Effector memory CD4-positive, alpha-beta T cell (primary cell): ENCODE data around the gene DCBLD2.

Experiments
- DNase-seq, 3 donors: peaks; one replicate each; pipeline ENCODE4 v3.0.0-alpha.2; 2020
- H3K27ac ChIP-seq: 2 replicates; pipeline ENCODE4 v1.7.0; 2013; ENCODE audit warnings: mild to moderate bottlenecking, low read length, moderate library complexity; ENCODE audit not compliant: insufficient read depth, poor library complexity, severe bottlenecking
- H3K27me3 ChIP-seq: replicated peaks from 2 replicates; pipeline ENCODE4 v1.7.0; 2013; ENCODE audit warnings: mild to moderate bottlenecking, low read length; ENCODE audit not compliant: insufficient read depth, control insufficient read depth, poor library complexity, severe bottlenecking
- H3K36me3 ChIP-seq: 2 replicates; pipeline ENCODE4 v1.7.0; 2013; ENCODE audit warnings: mild to moderate bottlenecking, low read length, moderate library complexity; ENCODE audit not compliant: control insufficient read depth, insufficient read depth
- H3K4me1 ChIP-seq: 2 replicates; pipeline ENCODE4 v1.7.0; 2013; ENCODE audit warnings: low read length, mild to moderate bottlenecking; ENCODE audit not compliant: control insufficient read depth, insufficient read depth, poor library complexity, severe bottlenecking
- H3K4me3 ChIP-seq: 2 replicates; pipeline ENCODE4 v1.7.0; 2013; ENCODE audit warnings: low read length, low read depth, mild to moderate bottlenecking; ENCODE audit not compliant: insufficient read depth, poor library complexity, severe bottlenecking
- H3K9me3 ChIP-seq: 2 replicates; pipeline ENCODE4 v1.7.0; 2013; ENCODE audit warnings: mild to moderate bottlenecking, low read length, moderate library complexity; ENCODE audit not compliant: control insufficient read depth
- total RNA-seq, 3 donors: gene quantifications; one replicate each; lab custom pipeline; 2026; lab: John Stamatoyannopoulos, UW

DCBLD2 gene, protein sequence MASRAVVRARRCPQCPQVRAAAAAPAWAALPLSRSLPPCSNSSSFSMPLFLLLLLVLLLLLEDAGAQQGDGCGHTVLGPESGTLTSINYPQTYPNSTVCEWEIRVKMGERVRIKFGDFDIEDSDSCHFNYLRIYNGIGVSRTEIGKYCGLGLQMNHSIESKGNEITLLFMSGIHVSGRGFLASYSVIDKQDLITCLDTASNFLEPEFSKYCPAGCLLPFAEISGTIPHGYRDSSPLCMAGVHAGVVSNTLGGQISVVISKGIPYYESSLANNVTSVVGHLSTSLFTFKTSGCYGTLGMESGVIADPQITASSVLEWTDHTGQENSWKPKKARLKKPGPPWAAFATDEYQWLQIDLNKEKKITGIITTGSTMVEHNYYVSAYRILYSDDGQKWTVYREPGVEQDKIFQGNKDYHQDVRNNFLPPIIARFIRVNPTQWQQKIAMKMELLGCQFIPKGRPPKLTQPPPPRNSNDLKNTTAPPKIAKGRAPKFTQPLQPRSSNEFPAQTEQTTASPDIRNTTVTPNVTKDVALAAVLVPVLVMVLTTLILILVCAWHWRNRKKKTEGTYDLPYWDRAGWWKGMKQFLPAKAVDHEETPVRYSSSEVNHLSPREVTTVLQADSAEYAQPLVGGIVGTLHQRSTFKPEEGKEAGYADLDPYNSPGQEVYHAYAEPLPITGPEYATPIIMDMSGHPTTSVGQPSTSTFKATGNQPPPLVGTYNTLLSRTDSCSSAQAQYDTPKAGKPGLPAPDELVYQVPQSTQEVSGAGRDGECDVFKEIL
- 0.58 to 1.2 (median 0.87) reads per million in 3 donors for total RNA-seq

GRCh38 chr3:98901392-98902350 is at the start of gene DCBLD2:
TSS of gene DCBLD2 (minus strand) at chr3:98901695. CDS start at chr3:98901326, 369 bp downstream.
- Histone ChIP-seq H3K9me3 (no peaks in the 10 kb centered on the region), H3K27ac (peak within 1 kb of the TSS; percentile 16), H3K36me3 (no peaks in the 10 kb centered on the region), H3K4me1 (no peaks in the 10 kb centered on the region), H3K4me3 (peak within 1 kb of the TSS; percentile 66), H3K27me3 (peaks cover 4% of the 10 kb centered on the region)
- DNase-seq, result peak; percentile 66 to 83 (median 75)

GRCh38 chr3:98945666-98946065 is 44.2 kb upstream of the DCBLD2 start:
- no peak for DNase-seq
- Histone ChIP-seq H3K27me3 (no peaks in the 10 kb centered on the region), H3K4me1 (no peaks in the 10 kb centered on the region), H3K36me3 (no peaks in the 10 kb centered on the region), H3K9me3 (no peaks in the 10 kb centered on the region), H3K4me3 (no peak overlapping the region), H3K27ac (no peak overlapping the region)

DNA sequence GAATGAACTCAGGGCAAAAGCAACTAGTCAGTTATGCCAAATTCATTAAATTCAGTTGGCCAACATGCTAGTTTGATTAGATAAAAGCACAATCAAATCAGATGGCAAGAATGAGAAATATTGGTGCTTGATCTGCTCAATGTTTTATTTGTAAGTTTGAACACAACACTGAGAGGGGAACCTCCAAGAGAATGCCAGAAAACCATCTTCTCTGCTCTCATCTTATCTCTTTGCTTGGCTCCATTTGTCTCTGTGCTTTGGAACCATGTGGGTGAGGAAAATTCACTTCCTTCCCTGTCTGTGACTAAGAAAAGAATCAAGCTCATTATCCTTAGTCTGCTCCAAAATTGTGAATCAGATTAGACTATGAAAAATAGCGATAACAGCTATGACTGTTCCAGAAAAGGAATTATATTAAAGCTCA is 43.6 kb upstream of the DCBLD2 start:
- Histone ChIP-seq H3K36me3 (no peaks in the 10 kb centered on the region), H3K4me1 (no peaks in the 10 kb centered on the region), H3K4me3 (no peak overlapping the region), H3K27me3 (no peaks in the 10 kb centered on the region), H3K9me3 (no peaks in the 10 kb centered on the region), H3K27ac (no peak overlapping the region)
- no peak for DNase-seq

DNA sequence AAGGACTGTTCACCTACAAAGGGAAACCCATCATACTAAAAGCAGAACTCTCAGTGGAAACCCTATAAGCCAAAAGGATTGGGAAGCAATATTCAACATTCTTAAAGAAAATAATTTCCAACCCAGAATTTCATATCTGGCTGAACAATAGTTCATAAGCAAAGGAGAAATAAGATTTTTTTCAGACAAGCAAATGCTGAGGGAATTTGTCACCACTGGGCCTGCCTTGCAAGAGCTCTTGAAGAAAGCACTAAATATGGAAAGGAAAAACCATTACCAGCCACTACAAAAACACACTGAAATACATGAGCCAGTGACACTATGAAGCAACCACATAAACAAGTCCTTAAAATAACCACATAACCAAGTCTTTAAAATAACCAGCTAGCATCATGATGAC is 28.9 kb upstream of the DCBLD2 start:
- no peak for DNase-seq
- Histone ChIP-seq H3K27me3 (no peaks in the 10 kb centered on the region), H3K27ac (no peak overlapping the region), H3K36me3 (no peaks in the 10 kb centered on the region), H3K9me3 (no peaks in the 10 kb centered on the region), H3K4me1 (no peaks in the 10 kb centered on the region), H3K4me3 (no peak overlapping the region)

GRCh38 chr3:98921957-98922356 is 20.5 kb upstream of the DCBLD2 start:
- H3K27me3 ChIP-seq, result no peaks in the 10 kb centered on the region
- H3K9me3 ChIP-seq, result no peaks in the 10 kb centered on the region
- H3K4me1 ChIP-seq, result no peaks in the 10 kb centered on the region
- H3K4me3 ChIP-seq, result no peak overlapping the region
- DNase-seq, result no peak
- no peak overlapping the region for H3K27ac ChIP-seq
- H3K36me3 ChIP-seq, result no peaks in the 10 kb centered on the region

DNA sequence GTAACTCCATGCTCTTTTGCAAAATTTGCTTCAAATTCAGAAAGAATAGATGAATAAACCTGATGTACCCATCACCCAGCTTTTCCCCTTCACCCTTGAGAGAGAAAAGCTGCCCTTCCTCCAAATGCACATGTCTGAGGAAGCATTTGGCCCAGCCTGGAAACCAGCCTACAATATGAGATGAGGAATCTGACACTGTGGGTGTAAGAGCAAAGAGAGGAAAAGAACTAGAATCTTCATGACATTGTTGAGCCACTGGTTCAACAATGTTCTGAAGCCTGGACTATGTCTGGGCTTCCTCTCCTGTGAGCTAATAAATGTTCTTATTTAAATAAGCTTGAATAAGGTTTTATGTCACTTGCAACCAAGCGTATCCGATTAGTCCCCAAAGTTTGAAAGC is 18.7 kb upstream of the DCBLD2 start:
- Histone ChIP-seq H3K27ac (no peak overlapping the region), H3K4me1 (no peaks in the 10 kb centered on the region), H3K4me3 (no peak overlapping the region), H3K27me3 (no peaks in the 10 kb centered on the region), H3K36me3 (no peaks in the 10 kb centered on the region), H3K9me3 (no peaks in the 10 kb centered on the region)
- DNase-seq, result no peak

DNA sequence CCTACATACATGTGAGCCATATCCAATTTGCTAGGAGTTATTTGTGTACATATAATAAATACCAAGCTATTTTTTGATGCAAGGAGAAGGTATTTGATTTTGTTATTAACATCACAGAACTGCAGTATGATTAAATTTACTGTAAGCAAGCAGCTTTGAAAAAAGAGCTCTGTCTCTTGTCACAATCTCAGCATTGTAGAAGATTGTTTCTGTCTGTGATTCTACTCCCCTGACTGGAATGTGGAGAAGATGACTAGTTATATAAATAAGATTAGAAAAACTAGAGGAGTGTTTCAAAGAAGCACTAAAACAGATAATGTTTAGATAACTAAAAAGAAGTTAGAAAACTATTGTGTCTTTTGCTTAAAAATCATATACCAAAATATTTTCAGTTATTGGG is 17.1 kb upstream of the DCBLD2 start:
- DNase-seq, result no peak
- H3K27me3 ChIP-seq, result no peaks in the 10 kb centered on the region
- H3K9me3 ChIP-seq, result no peaks in the 10 kb centered on the region
- no peak overlapping the region for H3K27ac ChIP-seq
- no peaks in the 10 kb centered on the region for H3K36me3 ChIP-seq
- no peak overlapping the region for H3K4me3 ChIP-seq
- H3K4me1 ChIP-seq, result no peaks in the 10 kb centered on the region

GRCh38 chr3:98917608-98918007 is 16.1 kb upstream of the DCBLD2 start:
- Histone ChIP-seq H3K27ac (no peak overlapping the region), H3K4me1 (no peaks in the 10 kb centered on the region), H3K36me3 (no peaks in the 10 kb centered on the region), H3K9me3 (no peaks in the 10 kb centered on the region), H3K27me3 (no peaks in the 10 kb centered on the region), H3K4me3 (no peak overlapping the region)
- no peak for DNase-seq

- Histone ChIP-seq H3K4me3 (no peak overlapping the region), H3K9me3 (no peaks in the 10 kb centered on the region), H3K27me3 (no peaks in the 10 kb centered on the region), H3K27ac (no peak overlapping the region), H3K36me3 (no peaks in the 10 kb centered on the region), H3K4me1 (no peaks in the 10 kb centered on the region)
- DNase-seq, result no peak
Measured at GRCh38 chr3:98914210-98915080, 12.9 kb upstream of the DCBLD2 start.
